NCI-H2107 treated with DMSO at 0.1 percent for 48 hours (cell line): ENCODE data around the gene PACS2.
"Not testable (repeated sequence)": the region's sequence is repeated elsewhere in the genome, so short reads cannot be mapped to it uniquely, and the experiment has no call there.

Source experiments
- DNase-seq: peaks from one replicate; lab custom pipeline; 2025; ENCODE audit not compliant: unreplicated experiment; lab: John Stamatoyannopoulos, UW

Gene PACS2

GRCh38 chr14:105313381-105314286 is 914 bp upstream of the PACS2 start:
- no peak for DNase-seq

GRCh38 chr14:105315211-105315721 is 718 bp downstream of the PACS2 start:
- DNase-seq = peak; percentile 32

- DNase-seq = no peak
Observed at GRCh38 chr14:105315941-105316576, 1.5 kb downstream of the PACS2 start.

- no peak for DNase-seq
Observed at GRCh38 chr14:105316577-105316941, 2.0 kb downstream of the PACS2 start.

- no peak for DNase-seq
Observed at GRCh38 chr14:105316968-105317510, 2.5 kb downstream of the PACS2 start.

- DNase-seq = no peak
Observed at GRCh38 chr14:105317546-105317945, 3.0 kb downstream of the PACS2 start.

GRCh38 chr14:105322791-105323556 is 8.4 kb downstream of the PACS2 start:
- no peak for DNase-seq

- DNase-seq = no peak
Observed at GRCh38 chr14:105323663-105324062, 9.1 kb downstream of the PACS2 start.

- no peak for DNase-seq
Observed at GRCh38 chr14:105324080-105324778, 9.7 kb downstream of the PACS2 start.

GRCh38 chr14:105324871-105325270 is 10.3 kb downstream of the PACS2 start:
- DNase-seq = no peak

GRCh38 chr14:105325303-105325702 is 10.8 kb downstream of the PACS2 start:
- no peak for DNase-seq

GRCh38 chr14:105325716-105326567 is 11.4 kb downstream of the PACS2 start:
- DNase-seq = no peak

GRCh38 chr14:105326568-105326867 is 12.0 kb downstream of the PACS2 start:
- no peak for DNase-seq

- no peak for DNase-seq
Observed at GRCh38 chr14:105326891-105327694, 12.5 kb downstream of the PACS2 start.

- DNase-seq = not testable (repeated sequence)
Observed at GRCh38 chr14:105327695-105328045, 13.1 kb downstream of the PACS2 start.

GRCh38 chr14:105328070-105328677 is 13.6 kb downstream of the PACS2 start:
- no peak for DNase-seq

GRCh38 chr14:105328678-105329390 is 14.3 kb downstream of the PACS2 start:
- DNase-seq = no peak
